ENCODE measurements around the gene TNFSF15. TPM values are rescaled to one million over a fixed set of nuclear protein-coding genes. Genes with fewer than 3 reads are reported as not detected.

TNFSF15 gene
- total RNA-seq, 1 donor from 2014 or later, result 0.56 TPM

- Mint-ChIP-seq H3K36me3 (ENCODE audit: unreplicated experiment) (no peaks in the 10 kb centered on the region), H3K9me3 (ENCODE audit: unreplicated experiment) (no peaks in the 10 kb centered on the region), H3K4me3 (ENCODE audit: unreplicated experiment) (no peak overlapping the region), H3K4me1 (ENCODE audit: unreplicated experiment) (peaks cover 23% of the 10 kb centered on the region), H3K27ac (ENCODE audit: unreplicated experiment) (no peak overlapping the region), H3K27me3 (ENCODE audit: unreplicated experiment) (no peaks in the 10 kb centered on the region)
- no peak for DNase-seq (ENCODE audit: extremely low spot score, unreplicated experiment)
- TF ChIP-seq CTCF (IDR thresholded peaks at IDR 0.05), result no peak
These were observed 21.0 kb downstream of the TNFSF15 start for GRCh38 chr9:114784721-114785279.

GRCh38 chr9:114782586-114782985 is 23.3 kb downstream of the TNFSF15 start:
- no peak overlapping the region for H3K27ac Mint-ChIP-seq (ENCODE audit: unreplicated experiment)
- peak; percentile 23 for DNase-seq (ENCODE audit: extremely low spot score, unreplicated experiment)

GRCh38 chr9:114779352-114779845 is 26.4 kb downstream of the TNFSF15 start:
- Mint-ChIP-seq H3K36me3 (ENCODE audit: unreplicated experiment) (peaks cover 3% of the 10 kb centered on the region), H3K4me3 (ENCODE audit: unreplicated experiment) (no peak overlapping the region), H3K9me3 (ENCODE audit: unreplicated experiment) (no peaks in the 10 kb centered on the region), H3K4me1 (ENCODE audit: unreplicated experiment) (peaks cover 23% of the 10 kb centered on the region), H3K27me3 (ENCODE audit: unreplicated experiment) (peaks cover 9% of the 10 kb centered on the region), H3K27ac (ENCODE audit: unreplicated experiment) (peak overlapping the region; percentile 47)
- no peak for TF ChIP-seq CTCF (IDR thresholded peaks at IDR 0.05)
- DNase-seq (ENCODE audit: extremely low spot score, unreplicated experiment), result peak; percentile 80

More at GRCh38 chr9:114782586-114782985, 23.3 kb downstream of the TNFSF15 start:
- no peaks in the 10 kb centered on the region for H3K27me3 Mint-ChIP-seq (ENCODE audit: unreplicated experiment)
- no peak overlapping the region for H3K4me3 Mint-ChIP-seq (ENCODE audit: unreplicated experiment)
- peaks cover 40% of the 10 kb centered on the region for H3K4me1 Mint-ChIP-seq (ENCODE audit: unreplicated experiment)
- H3K36me3 Mint-ChIP-seq (ENCODE audit: unreplicated experiment), result no peaks in the 10 kb centered on the region
- no peaks in the 10 kb centered on the region for H3K9me3 Mint-ChIP-seq (ENCODE audit: unreplicated experiment)
- no peak for TF ChIP-seq CTCF (IDR thresholded peaks at IDR 0.05)

- Mint-ChIP-seq H3K4me3 (ENCODE audit: unreplicated experiment) (no peak overlapping the region), H3K27me3 (ENCODE audit: unreplicated experiment) (peaks cover 11% of the 10 kb centered on the region), H3K36me3 (ENCODE audit: unreplicated experiment) (peaks cover 3% of the 10 kb centered on the region), H3K27ac (ENCODE audit: unreplicated experiment) (peak overlapping the region; percentile 62), H3K4me1 (ENCODE audit: unreplicated experiment) (peaks cover 21% of the 10 kb centered on the region), H3K9me3 (ENCODE audit: unreplicated experiment) (no peaks in the 10 kb centered on the region)
- no peak for DNase-seq (ENCODE audit: extremely low spot score, unreplicated experiment)
- no peak for TF ChIP-seq CTCF (IDR thresholded peaks at IDR 0.05)
These were observed 27.8 kb downstream of the TNFSF15 start for GRCh38 chr9:114777821-114778609.
